ENCODE results near the gene VTI1A. TPM values are rescaled to one million over a fixed set of nuclear protein-coding genes. Genes with fewer than 3 reads are reported as not detected.
A peak's percentile ranks its signal among the peaks of the same experiment; 100 is the strongest.

The VTI1A gene
- total RNA-seq, 3 donors from 2014 or later (not counting 1 experiment from before 2014, with no cell fraction given) = 62.6 to 77.6 (median 68.2) TPM

DNA sequence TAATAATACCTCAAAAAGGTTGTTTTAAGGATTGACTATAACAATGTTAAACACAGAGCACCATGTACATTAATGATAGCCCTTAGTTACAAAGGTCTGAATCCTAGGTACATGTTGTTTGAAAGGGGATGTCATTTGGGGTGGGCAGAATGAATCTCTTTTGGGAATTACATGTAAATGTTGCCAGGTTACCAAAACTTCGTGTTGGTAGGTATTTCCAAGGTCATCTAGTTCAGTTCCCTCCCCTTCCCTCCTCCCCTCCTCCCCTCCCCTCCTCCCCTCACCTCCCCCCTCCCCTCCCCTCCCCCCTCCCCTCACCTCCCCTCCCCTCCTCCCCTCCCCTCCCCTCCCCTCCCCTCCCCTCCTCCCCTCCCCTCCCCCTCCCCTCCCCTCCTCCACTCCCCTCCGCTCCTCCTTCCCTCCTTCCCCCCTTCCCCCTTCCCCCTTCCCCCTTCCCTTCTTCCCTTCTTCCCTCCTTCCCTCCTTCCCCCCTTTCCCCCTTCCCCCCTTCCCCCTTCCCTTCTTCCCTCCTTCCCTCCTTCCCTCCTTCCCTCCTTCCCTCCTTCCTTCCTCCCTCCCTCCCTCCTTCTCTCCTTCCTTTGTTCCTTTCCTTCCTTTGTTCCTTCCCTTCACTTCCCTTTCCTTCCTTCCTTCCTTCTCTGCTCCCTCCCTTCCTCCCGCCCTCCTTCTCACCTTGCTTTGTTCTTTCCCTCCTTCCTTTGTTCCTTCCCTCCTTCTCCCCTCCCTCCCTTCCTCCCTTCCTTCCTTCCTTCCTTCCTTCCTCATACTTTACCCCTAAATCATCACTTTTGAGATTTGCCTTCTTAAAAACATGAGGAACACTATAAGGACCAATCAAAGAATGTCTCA lies 8.1 kb downstream of the VTI1A start:
- Mint-ChIP-seq H3K27me3 (ENCODE audit: low read depth in 2 of 2) (no peaks in the 10 kb centered on the region), H3K4me3 (no peak overlapping the region), H3K9me3 (no peaks in the 10 kb centered on the region), H3K27ac (no peak overlapping the region), H3K36me3 (no peaks in the 10 kb centered on the region), H3K4me1 (peaks cover 34 to 39% of the 10 kb centered on the region in 2 donors)
- Histone ChIP-seq H3K9me3 (ENCODE audit: control insufficient read depth, insufficient read depth, low read length) (no peaks in the 10 kb centered on the region), H3K36me3 (ENCODE audit: control insufficient read depth, insufficient read depth, low read length) (peaks cover 3% of the 10 kb centered on the region), H3K27ac (ENCODE audit: low read length) (no peak overlapping the region), H3K27me3 (ENCODE audit: control insufficient read depth, insufficient read depth, low read length) (no peaks in the 10 kb centered on the region), H3K4me1 (ENCODE audit: control insufficient read depth, insufficient read depth, low read length) (no peaks in the 10 kb centered on the region), H3K4me3 (ENCODE audit: low read length) (no peak overlapping the region)
- 95% methylated on average over 1 of the region's 3 CpGs for WGBS (ENCODE audit: insufficient coverage)
- ATAC-seq (no peak), DNase-seq (no peak)
- TF ChIP-seq, protein P1, sequence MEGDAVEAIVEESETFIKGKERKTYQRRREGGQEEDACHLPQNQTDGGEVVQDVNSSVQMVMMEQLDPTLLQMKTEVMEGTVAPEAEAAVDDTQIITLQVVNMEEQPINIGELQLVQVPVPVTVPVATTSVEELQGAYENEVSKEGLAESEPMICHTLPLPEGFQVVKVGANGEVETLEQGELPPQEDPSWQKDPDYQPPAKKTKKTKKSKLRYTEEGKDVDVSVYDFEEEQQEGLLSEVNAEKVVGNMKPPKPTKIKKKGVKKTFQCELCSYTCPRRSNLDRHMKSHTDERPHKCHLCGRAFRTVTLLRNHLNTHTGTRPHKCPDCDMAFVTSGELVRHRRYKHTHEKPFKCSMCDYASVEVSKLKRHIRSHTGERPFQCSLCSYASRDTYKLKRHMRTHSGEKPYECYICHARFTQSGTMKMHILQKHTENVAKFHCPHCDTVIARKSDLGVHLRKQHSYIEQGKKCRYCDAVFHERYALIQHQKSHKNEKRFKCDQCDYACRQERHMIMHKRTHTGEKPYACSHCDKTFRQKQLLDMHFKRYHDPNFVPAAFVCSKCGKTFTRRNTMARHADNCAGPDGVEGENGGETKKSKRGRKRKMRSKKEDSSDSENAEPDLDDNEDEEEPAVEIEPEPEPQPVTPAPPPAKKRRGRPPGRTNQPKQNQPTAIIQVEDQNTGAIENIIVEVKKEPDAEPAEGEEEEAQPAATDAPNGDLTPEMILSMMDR (IDR thresholded peaks at IDR 0.05) = no peak
- intact Hi-C loops (cut with micrococcal nuclease) = no loop called here

GRCh38 chr10:112456533-112456932 lies 9.5 kb downstream of the VTI1A start:
- Mint-ChIP-seq H3K27me3 (ENCODE audit: low read depth in 2 of 2) (no peaks in the 10 kb centered on the region), H3K9me3 (no peaks in the 10 kb centered on the region), H3K36me3 (no peaks in the 10 kb centered on the region), H3K27ac (no peak overlapping the region), H3K4me3 (no peak overlapping the region), H3K4me1 (peaks cover 26 to 29% of the 10 kb centered on the region in 2 donors)
- H3K27ac ChIP-seq (ENCODE audit: low read length) = no peak overlapping the region
- H3K27me3 ChIP-seq (ENCODE audit: control insufficient read depth, insufficient read depth, low read length) = no peaks in the 10 kb centered on the region
- WGBS (ENCODE audit: insufficient coverage) = 94% methylated on average over 2 of the region's 2 CpGs
- TF ChIP-seq, protein P1 (IDR thresholded peaks at IDR 0.05) = no peak
- peaks cover 5% of the 10 kb centered on the region for H3K36me3 ChIP-seq (ENCODE audit: control insufficient read depth, insufficient read depth, low read length)
- intact Hi-C loops (cut with micrococcal nuclease) = no loop called here
- no peaks in the 10 kb centered on the region for H3K4me1 ChIP-seq (ENCODE audit: control insufficient read depth, insufficient read depth, low read length)
- ATAC-seq = no peak
- H3K9me3 ChIP-seq (ENCODE audit: control insufficient read depth, insufficient read depth, low read length) = no peaks in the 10 kb centered on the region
- H3K4me3 ChIP-seq (ENCODE audit: low read length) = no peak overlapping the region
- peak in 1 of 2 donors; percentile 10 for DNase-seq

DNA sequence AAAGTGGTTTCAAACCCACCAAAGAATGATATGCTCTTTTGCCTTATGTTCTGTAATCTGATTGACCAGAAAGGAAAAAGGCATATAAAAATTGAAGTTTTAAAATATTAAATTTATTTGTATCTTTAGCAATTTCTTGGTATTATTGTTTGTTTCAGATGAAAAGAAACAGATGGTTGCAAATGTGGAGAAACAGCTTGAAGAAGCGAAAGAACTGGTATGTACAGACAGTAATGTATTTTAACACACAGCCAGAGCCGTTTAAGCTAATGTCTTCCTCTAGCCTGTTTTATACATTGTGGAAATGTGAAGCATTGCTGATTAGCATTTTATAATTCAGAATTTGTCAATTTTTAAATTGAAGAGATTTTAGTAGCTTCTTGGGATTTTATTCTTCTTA lies 13.4 kb downstream of the VTI1A start:
- peaks cover 6% of the 10 kb centered on the region for H3K36me3 Mint-ChIP-seq
- peaks cover 20 to 26% of the 10 kb centered on the region in 2 donors for H3K4me1 Mint-ChIP-seq
- H3K4me1 ChIP-seq (ENCODE audit: control insufficient read depth, insufficient read depth, low read length) = no peaks in the 10 kb centered on the region
- no peaks in the 10 kb centered on the region for H3K9me3 ChIP-seq (ENCODE audit: control insufficient read depth, insufficient read depth, low read length)
- H3K9me3 Mint-ChIP-seq = no peaks in the 10 kb centered on the region
- no peak overlapping the region for H3K4me3 ChIP-seq (ENCODE audit: low read length)
- H3K27me3 ChIP-seq (ENCODE audit: control insufficient read depth, insufficient read depth, low read length) = no peaks in the 10 kb centered on the region
- H3K27ac ChIP-seq (ENCODE audit: low read length) = no peak overlapping the region
- peaks cover 17% of the 10 kb centered on the region for H3K36me3 ChIP-seq (ENCODE audit: control insufficient read depth, insufficient read depth, low read length)
- no peak for ATAC-seq
- DNase-seq = no peak
- TF ChIP-seq, protein P1 (IDR thresholded peaks at IDR 0.05) = no peak
- no peaks in the 10 kb centered on the region for H3K27me3 Mint-ChIP-seq (ENCODE audit: low read depth in 2 of 2)
- H3K4me3 Mint-ChIP-seq = no peak overlapping the region
- WGBS (ENCODE audit: insufficient coverage) = 100% methylated on average over 2 of the region's 2 CpGs
- intact Hi-C loops (cut with micrococcal nuclease) = no loop called here
- no peak overlapping the region for H3K27ac Mint-ChIP-seq
